ENCODE data around the gene RPS6KA5.

GRCh38 chr14:90892970-90893369 lies 167.5 kb downstream of the RPS6KA5 start:
- no peak for TF ChIP-seq CTCF (IDR thresholded peaks at IDR 0.05 in 4 of 5, conservative IDR thresholded peaks at IDR 0.05 in 1 of 5)
- no peak for TF ChIP-seq POLR2A (IDR thresholded peaks at IDR 0.05)

All from gastrocnemius medialis (tissue), 4 donors.